ENCODE data around the gene ZCCHC8.
"Not testable (repeated sequence)": the region's sequence is repeated elsewhere in the genome, so short reads cannot be mapped to it uniquely, and the experiment has no call there.

The ZCCHC8 gene

GRCh38 chr12:122437656-122438121 is 63.0 kb downstream of the ZCCHC8 start:
- Histone ChIP-seq H4K20me1 (no peaks in the 10 kb centered on the region), H3K4me3 (no peak overlapping the region), H3K9me3 (replicated peaks in 1 of 11) (no peaks in the 10 kb centered on the region), H3K27me3 (no peaks in the 10 kb centered on the region), H3K36me3 (no peaks in the 10 kb centered on the region), H3K9ac (no peak overlapping the region), H3K4me1 (no peaks in the 10 kb centered on the region), H3K27ac (no peak overlapping the region), H3K4me2 (no peak overlapping the region)
- TF ChIP-seq Cebpa-rat (IDR thresholded peaks at IDR 0.05): no peak

GRCh38 chr12:122435186-122435585 is 65.5 kb downstream of the ZCCHC8 start:
- TF ChIP-seq Cebpa-rat (IDR thresholded peaks at IDR 0.05): no peak
- Histone ChIP-seq H3K9me3 (replicated peaks in 1 of 11) (no peaks in the 10 kb centered on the region), H3K27ac (no peak overlapping the region), H3K4me3 (no peak overlapping the region), H3K4me2 (no peak overlapping the region), H3K27me3 (no peaks in the 10 kb centered on the region), H3K4me1 (no peaks in the 10 kb centered on the region), H3K36me3 (no peaks in the 10 kb centered on the region), H3K9ac (no peak overlapping the region), H4K20me1 (no peaks in the 10 kb centered on the region)

- H3K36me3 ChIP-seq; H3K9me3 ChIP-seq (replicated peaks in 1 of 11); H3K27ac ChIP-seq; H3K4me2 ChIP-seq; H4K20me1 ChIP-seq; H3K4me3 ChIP-seq; H3K27me3 ChIP-seq; H3K9ac ChIP-seq: not testable (repeated sequence)
- H3K4me1 ChIP-seq: peaks cover 0 to 16% (median 9%) of the 10 kb centered on the region in 10 experiments; a peak in 15 of 20 replicates
Observed at GRCh38 chr12:122429043-122429442, 71.7 kb downstream of the ZCCHC8 start.

- no peak overlapping the region for H3K27ac ChIP-seq
Observed at GRCh38 chr12:122427403-122427802, 73.3 kb downstream of the ZCCHC8 start.

GRCh38 chr12:122423258-122424165 is 77.2 kb downstream of the ZCCHC8 start:
- no peak for TF ChIP-seq Cebpa-rat (IDR thresholded peaks at IDR 0.05)
- Histone ChIP-seq H4K20me1 (peaks cover 9 to 27% (median 24%) of the 10 kb centered on the region in 11 experiments; a peak in 18 of 22 replicates), H3K4me1 (peaks cover 30 to 47% (median 40%) of the 10 kb centered on the region in 10 experiments), H3K4me3 (peak overlapping the region; percentile 78 to 97 (median 92)), H3K27me3 (peaks cover 0 to 7% (median 0%) of the 10 kb centered on the region in 11 experiments; a peak in 4 of 22 replicates), H3K4me2 (peak overlapping the region; percentile 95 to 100 (median 98)), H3K36me3 (peaks cover 0 to 6% (median 0%) of the 10 kb centered on the region in 11 experiments; a peak in 2 of 22 replicates), H3K27ac (peak overlapping the region; percentile 90 to 99 (median 95); a peak in 20 of 22 replicates), H3K9ac (peak overlapping the region; percentile 93 to 100 (median 97)), H3K9me3 (replicated peaks in 1 of 11) (no peaks in the 10 kb centered on the region)

More at GRCh38 chr12:122427403-122427802, 73.3 kb downstream of the ZCCHC8 start:
- peaks cover 5 to 30% (median 21%) of the 10 kb centered on the region in 10 experiments; a peak in 18 of 20 replicates for H3K4me1 ChIP-seq
- H4K20me1 ChIP-seq: no peaks in the 10 kb centered on the region
- no peak overlapping the region for H3K9ac ChIP-seq
- no peak overlapping the region for H3K4me3 ChIP-seq
- H3K9me3 ChIP-seq (replicated peaks in 1 of 11): no peaks in the 10 kb centered on the region
- TF ChIP-seq Cebpa-rat (IDR thresholded peaks at IDR 0.05): no peak
- H3K27me3 ChIP-seq: peaks cover 0 to 7% (median 0%) of the 10 kb centered on the region in 11 experiments; a peak in 4 of 22 replicates
- no peaks in the 10 kb centered on the region for H3K36me3 ChIP-seq
- H3K4me2 ChIP-seq: no peak overlapping the region

- H3K4me2 ChIP-seq: peak overlapping the region; percentile 95 to 100 (median 98)
- H3K4me3 ChIP-seq: peak overlapping the region; percentile 78 to 97 (median 92)
- H3K27me3 ChIP-seq: peaks cover 0 to 7% (median 0%) of the 10 kb centered on the region in 11 experiments; a peak in 4 of 22 replicates
- peaks cover 9 to 34% (median 32%) of the 10 kb centered on the region in 11 experiments; a peak in 18 of 22 replicates for H4K20me1 ChIP-seq
- TF ChIP-seq Cebpa-rat (IDR thresholded peaks at IDR 0.05): no peak
- peak overlapping the region; percentile 90 to 99 (median 95) for H3K27ac ChIP-seq
- H3K36me3 ChIP-seq: peaks cover 0 to 6% (median 0%) of the 10 kb centered on the region in 11 experiments; a peak in 2 of 22 replicates
- peak overlapping the region; percentile 93 to 100 (median 97) for H3K9ac ChIP-seq
- peaks cover 35 to 47% (median 41%) of the 10 kb centered on the region in 10 experiments for H3K4me1 ChIP-seq
- no peaks in the 10 kb centered on the region for H3K9me3 ChIP-seq (replicated peaks in 1 of 11)
Observed at GRCh38 chr12:122422730-122423257, 77.9 kb downstream of the ZCCHC8 start.

GRCh38 chr12:122421821-122422729 is 78.7 kb downstream of the ZCCHC8 start, which contains the start of gene CLIP1:
TSS of gene CLIP1 (minus strand) at chr12:122422669. CDS start at chr12:122380452, 42,217 bp downstream.
- H3K4me2 ChIP-seq: peak within 1 kb of the TSS; percentile 95 to 100 (median 98)
- H3K9me3 ChIP-seq (replicated peaks in 1 of 11): no peaks in the 10 kb centered on the region
- H4K20me1 ChIP-seq: peaks cover 9 to 41% (median 33%) of the 10 kb centered on the region in 11 experiments; a peak in 18 of 22 replicates
- peaks cover 35 to 47% (median 43%) of the 10 kb centered on the region in 10 experiments for H3K4me1 ChIP-seq
- peak within 1 kb of the TSS; percentile 93 to 100 (median 97) for H3K9ac ChIP-seq
- H3K27ac ChIP-seq: peak within 1 kb of the TSS; percentile 90 to 99 (median 95)
- peaks cover 0 to 7% (median 0%) of the 10 kb centered on the region in 11 experiments; a peak in 4 of 22 replicates for H3K27me3 ChIP-seq
- H3K36me3 ChIP-seq: peaks cover 0 to 8% (median 2%) of the 10 kb centered on the region in 11 experiments; a peak in 10 of 22 replicates
- TF ChIP-seq Cebpa-rat (IDR thresholded peaks at IDR 0.05): no peak
- H3K4me3 ChIP-seq: peak within 1 kb of the TSS; percentile 78 to 97 (median 92)
